Glutamatergic neuron (in vitro differentiated cells): ENCODE measurements around the gene LYZL1. TPM values are rescaled to one million over a fixed set of nuclear protein-coding genes. Genes with fewer than 3 reads are reported as not detected.

Experiments
- DNase-seq: peaks from one replicate; pipeline ENCODE4 v3.0.0; 2022
- H3K27ac Mint-ChIP-seq: one replicate; pipeline ENCODE4 v1.8.0; 2020; ENCODE audit warnings: mild to moderate bottlenecking, mixed read lengths, inconsistent platforms; ENCODE audit not compliant: unreplicated experiment
- H3K27me3 Mint-ChIP-seq: one replicate; pipeline ENCODE4 v1.8.0; 2020; ENCODE audit warnings: mild to moderate bottlenecking, moderate library complexity, mixed read lengths, inconsistent platforms; ENCODE audit not compliant: unreplicated experiment
- H3K36me3 Mint-ChIP-seq: one replicate; pipeline ENCODE4 v1.8.0; 2020; ENCODE audit warnings: mild to moderate bottlenecking, mixed read lengths, inconsistent platforms; ENCODE audit not compliant: unreplicated experiment
- H3K4me1 Mint-ChIP-seq: one replicate; pipeline ENCODE4 v1.8.0; 2020; ENCODE audit warnings: mild to moderate bottlenecking, low read depth, mixed read lengths, inconsistent platforms; ENCODE audit not compliant: unreplicated experiment
- H3K4me3 Mint-ChIP-seq: one replicate; pipeline ENCODE4 v1.8.0; 2020; ENCODE audit warnings: mild to moderate bottlenecking, mixed read lengths, inconsistent platforms; ENCODE audit not compliant: unreplicated experiment
- H3K9me3 Mint-ChIP-seq: one replicate; pipeline ENCODE4 v1.8.0; 2020; ENCODE audit warnings: mild to moderate bottlenecking, moderate library complexity, mixed read lengths, inconsistent platforms; ENCODE audit not compliant: unreplicated experiment
- CTCF ChIP-seq: fragments of 200-600 bp; sonication (generic); IDR thresholded peaks from one replicate; pipeline ENCODE4 v1.5.0; 2021; ENCODE audit not compliant: partially characterized antibody, unreplicated experiment
- total RNA-seq: library from RNA; stranded (reverse); fragmentation: NEBNext Ultra II Directional; extraction: Animal tissue kit (Norgen Biotek cat#: 25700); gene quantifications from one replicate; pipeline ENCODE4 v1.2.1, GENCODE V29; 2021; ENCODE audit not compliant: unreplicated experiment

The LYZL1 gene
- total RNA-seq, 1 donor from 2014 or later = not detected

GRCh38 chr10:29348836-29349235 is 60.0 kb downstream of the LYZL1 start:
- Mint-ChIP-seq H3K27me3 (no peaks in the 10 kb centered on the region), H3K27ac (no peak overlapping the region), H3K36me3 (no peaks in the 10 kb centered on the region), H3K9me3 (no peaks in the 10 kb centered on the region), H3K4me3 (no peak overlapping the region), H3K4me1 (no peaks in the 10 kb centered on the region)
- DNase-seq = no peak
- TF ChIP-seq CTCF = no peak

- Mint-ChIP-seq H3K4me1 (no peaks in the 10 kb centered on the region), H3K9me3 (no peaks in the 10 kb centered on the region), H3K36me3 (no peaks in the 10 kb centered on the region), H3K4me3 (no peak overlapping the region), H3K27ac (no peak overlapping the region), H3K27me3 (peaks cover 2% of the 10 kb centered on the region)
- DNase-seq = no peak
- TF ChIP-seq CTCF = no peak
Observed at GRCh38 chr10:29353305-29353704, 64.4 kb downstream of the LYZL1 start.

- H3K27ac Mint-ChIP-seq = no peak overlapping the region
- H3K36me3 Mint-ChIP-seq = no peaks in the 10 kb centered on the region
- TF ChIP-seq CTCF = no peak
- peaks cover 2% of the 10 kb centered on the region for H3K27me3 Mint-ChIP-seq
- H3K4me1 Mint-ChIP-seq = no peaks in the 10 kb centered on the region
- DNase-seq = no peak
- no peak overlapping the region for H3K4me3 Mint-ChIP-seq
- no peaks in the 10 kb centered on the region for H3K9me3 Mint-ChIP-seq
Observed at GRCh38 chr10:29353887-29354561, 65.2 kb downstream of the LYZL1 start.

- TF ChIP-seq CTCF = no peak
- no peak overlapping the region for H3K27ac Mint-ChIP-seq
- no peaks in the 10 kb centered on the region for H3K4me1 Mint-ChIP-seq
- no peak overlapping the region for H3K4me3 Mint-ChIP-seq
- H3K36me3 Mint-ChIP-seq = no peaks in the 10 kb centered on the region
- peaks cover 2% of the 10 kb centered on the region for H3K27me3 Mint-ChIP-seq
- no peak for DNase-seq
- H3K9me3 Mint-ChIP-seq = no peaks in the 10 kb centered on the region
Observed at GRCh38 chr10:29355411-29355991, 66.6 kb downstream of the LYZL1 start.

GRCh38 chr10:29356931-29357330 is 68.1 kb downstream of the LYZL1 start:
- no peak overlapping the region for H3K4me3 Mint-ChIP-seq
- H3K27me3 Mint-ChIP-seq = peaks cover 2% of the 10 kb centered on the region
- H3K9me3 Mint-ChIP-seq = no peaks in the 10 kb centered on the region
- H3K36me3 Mint-ChIP-seq = no peaks in the 10 kb centered on the region
- DNase-seq = no peak
- TF ChIP-seq CTCF = no peak
- H3K4me1 Mint-ChIP-seq = no peaks in the 10 kb centered on the region
- no peak overlapping the region for H3K27ac Mint-ChIP-seq
